Cardiac fibroblast (primary cell): ENCODE measurements around the gene PIN4.

Experiments used
- DNase-seq, 2 donors: peaks; one replicate each; pipeline versions ENCODE4 v3.0.0 to v3.0.0-alpha.2; 2010; ENCODE audit warnings: low read depth in 2 of 2
- H3K4me3 ChIP-seq, 2 donors: replicated peaks in 1 of 2; 1 replicate in 1 of 2; 2 replicates in 1 of 2; pipeline ENCODE4 v1.5.1; 2011; ENCODE audit warnings: low read depth in 2 of 2, low read length in 2 of 2, mild to moderate bottlenecking in 2 of 2, moderate library complexity in 1 of 2
- TF ChIP-seq, protein P1 (sequence below): IDR thresholded peaks from one replicate; pipeline ENCODE4 v1.5.1; 2011; ENCODE audit warnings: low read depth, mild to moderate bottlenecking, low read length, inconsistent platforms

PIN4 gene

DNA sequence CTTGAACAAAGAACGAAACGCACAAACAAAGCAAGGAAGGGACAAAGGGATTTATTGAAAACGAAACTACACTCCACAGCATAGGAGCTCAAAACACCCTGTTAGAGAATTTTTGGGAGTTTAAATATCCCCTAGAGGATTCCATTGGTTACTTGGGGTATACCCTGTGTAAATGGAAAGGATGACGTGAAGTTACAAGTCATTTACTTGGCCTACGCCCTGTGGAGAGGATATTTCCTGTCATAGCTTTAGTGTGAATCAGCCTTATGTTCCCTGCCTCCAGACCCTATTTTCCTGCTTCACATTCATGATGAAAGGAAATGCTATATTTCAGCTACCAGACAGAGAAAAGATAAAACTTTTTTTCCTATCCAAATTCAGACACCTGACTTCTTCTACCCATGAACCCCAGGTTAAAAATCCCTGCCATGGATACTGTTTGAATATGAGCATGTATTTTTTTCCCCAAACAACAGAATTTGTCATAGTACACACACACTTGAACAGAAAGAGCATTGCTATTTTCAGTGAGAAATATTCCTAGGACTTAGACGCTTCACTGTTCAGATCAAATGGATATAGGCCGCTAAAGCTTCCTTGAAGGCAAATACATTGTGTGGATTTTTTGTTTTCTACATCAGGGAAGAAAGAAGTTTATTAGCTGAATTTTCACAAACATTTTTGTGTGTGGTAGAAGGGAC, 20.4 kb downstream of the PIN4 start:
- peak; percentile 73 to 91 for DNase-seq
- H3K4me3 ChIP-seq, result no peak overlapping the region
- TF ChIP-seq, protein P1, sequence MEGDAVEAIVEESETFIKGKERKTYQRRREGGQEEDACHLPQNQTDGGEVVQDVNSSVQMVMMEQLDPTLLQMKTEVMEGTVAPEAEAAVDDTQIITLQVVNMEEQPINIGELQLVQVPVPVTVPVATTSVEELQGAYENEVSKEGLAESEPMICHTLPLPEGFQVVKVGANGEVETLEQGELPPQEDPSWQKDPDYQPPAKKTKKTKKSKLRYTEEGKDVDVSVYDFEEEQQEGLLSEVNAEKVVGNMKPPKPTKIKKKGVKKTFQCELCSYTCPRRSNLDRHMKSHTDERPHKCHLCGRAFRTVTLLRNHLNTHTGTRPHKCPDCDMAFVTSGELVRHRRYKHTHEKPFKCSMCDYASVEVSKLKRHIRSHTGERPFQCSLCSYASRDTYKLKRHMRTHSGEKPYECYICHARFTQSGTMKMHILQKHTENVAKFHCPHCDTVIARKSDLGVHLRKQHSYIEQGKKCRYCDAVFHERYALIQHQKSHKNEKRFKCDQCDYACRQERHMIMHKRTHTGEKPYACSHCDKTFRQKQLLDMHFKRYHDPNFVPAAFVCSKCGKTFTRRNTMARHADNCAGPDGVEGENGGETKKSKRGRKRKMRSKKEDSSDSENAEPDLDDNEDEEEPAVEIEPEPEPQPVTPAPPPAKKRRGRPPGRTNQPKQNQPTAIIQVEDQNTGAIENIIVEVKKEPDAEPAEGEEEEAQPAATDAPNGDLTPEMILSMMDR, result no peak

DNA sequence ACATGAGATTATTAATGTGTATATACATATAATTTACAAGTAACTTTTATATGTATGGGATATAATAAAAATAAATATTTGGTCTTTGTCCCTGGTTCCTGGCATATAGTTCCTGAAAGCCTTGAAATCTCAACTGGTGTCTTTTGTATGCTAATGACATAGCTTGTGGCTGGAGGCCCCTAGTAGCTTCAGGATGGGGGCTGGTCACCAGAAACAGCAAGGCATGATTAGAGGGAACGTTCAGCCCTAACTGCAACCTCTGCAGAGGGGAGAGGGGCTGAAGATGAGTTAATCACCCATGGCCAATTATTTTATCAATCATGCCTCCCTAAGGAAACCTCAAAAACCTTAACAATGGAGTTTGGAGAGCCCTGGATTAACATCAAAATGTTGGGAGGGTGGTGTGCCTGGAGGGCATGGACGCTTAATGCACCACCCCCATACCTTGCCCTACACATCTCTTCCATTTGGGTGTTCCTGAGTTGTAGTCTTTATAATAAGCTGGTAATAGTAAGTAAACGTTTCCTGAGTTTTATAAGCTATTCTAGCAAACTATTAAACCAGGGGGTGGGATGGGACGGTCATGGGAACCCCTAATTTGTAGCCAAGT, 21.3 kb downstream of the PIN4 start:
- H3K4me3 ChIP-seq, result no peak overlapping the region
- DNase-seq, result no peak
- TF ChIP-seq, protein P1, result no peak

DNA sequence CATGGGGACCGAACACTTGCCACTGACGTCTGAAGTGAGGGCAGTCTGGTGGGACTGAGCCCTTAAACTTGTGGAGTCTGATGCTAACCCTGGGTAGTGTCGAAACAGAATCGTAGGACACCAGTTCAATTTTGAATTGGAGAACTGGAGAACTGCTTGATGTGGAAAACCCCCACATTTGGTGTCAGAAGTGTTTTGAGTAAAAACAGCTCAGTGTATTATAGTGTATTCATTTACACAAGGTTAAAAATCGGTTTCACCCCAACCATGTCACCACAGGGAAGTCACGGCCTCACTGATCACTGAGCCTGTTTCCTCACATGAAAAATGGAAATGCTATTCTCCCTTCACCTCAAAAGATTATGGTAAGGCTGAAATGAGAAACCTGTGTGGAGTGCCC, 21.9 kb downstream of the PIN4 start:
- no peak for DNase-seq
- TF ChIP-seq, protein P1, result no peak
- H3K4me3 ChIP-seq, result no peak overlapping the region

DNA sequence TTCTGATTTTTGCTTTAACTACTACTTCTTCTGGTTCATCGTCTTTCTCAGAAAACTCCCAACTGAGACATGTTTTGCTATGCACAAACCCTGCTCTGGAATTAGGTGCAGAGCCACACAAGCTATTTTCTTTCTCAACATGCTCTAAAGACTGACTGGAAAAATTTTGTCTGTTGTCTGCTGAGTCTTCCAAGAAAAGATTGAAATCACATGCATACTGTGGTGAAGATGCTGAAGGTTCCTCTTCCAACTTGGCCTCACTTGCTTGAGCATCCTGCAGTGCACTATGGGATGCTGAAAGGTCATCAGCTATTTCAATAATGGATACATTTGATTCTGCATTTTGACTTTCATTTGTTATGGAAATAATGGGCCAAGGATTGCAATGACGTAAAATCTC, 24.1 kb downstream of the PIN4 start:
- no peak for DNase-seq
- TF ChIP-seq, protein P1, result no peak
- no peak overlapping the region for H3K4me3 ChIP-seq

DNA sequence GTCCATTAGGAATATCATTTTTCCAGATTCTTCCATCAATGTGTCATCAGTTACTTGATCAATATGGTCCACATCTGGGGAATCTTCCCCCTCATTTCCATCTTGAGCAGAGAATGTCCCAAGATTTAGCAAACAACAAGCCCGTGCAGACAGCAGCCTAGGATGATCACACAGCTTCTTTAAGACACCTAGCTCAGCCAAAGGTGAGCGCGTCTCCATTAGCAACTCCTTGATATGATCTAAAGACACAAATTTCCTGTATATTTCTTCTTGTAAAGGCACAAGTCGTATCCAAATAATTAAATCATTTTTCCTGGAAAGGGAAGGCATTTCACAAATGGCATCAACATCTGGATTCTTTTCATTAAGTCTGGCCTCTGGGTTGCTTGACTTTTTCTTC, 25.8 kb downstream of the PIN4 start:
- TF ChIP-seq, protein P1, result no peak
- no peak overlapping the region for H3K4me3 ChIP-seq
- DNase-seq, result no peak

DNA sequence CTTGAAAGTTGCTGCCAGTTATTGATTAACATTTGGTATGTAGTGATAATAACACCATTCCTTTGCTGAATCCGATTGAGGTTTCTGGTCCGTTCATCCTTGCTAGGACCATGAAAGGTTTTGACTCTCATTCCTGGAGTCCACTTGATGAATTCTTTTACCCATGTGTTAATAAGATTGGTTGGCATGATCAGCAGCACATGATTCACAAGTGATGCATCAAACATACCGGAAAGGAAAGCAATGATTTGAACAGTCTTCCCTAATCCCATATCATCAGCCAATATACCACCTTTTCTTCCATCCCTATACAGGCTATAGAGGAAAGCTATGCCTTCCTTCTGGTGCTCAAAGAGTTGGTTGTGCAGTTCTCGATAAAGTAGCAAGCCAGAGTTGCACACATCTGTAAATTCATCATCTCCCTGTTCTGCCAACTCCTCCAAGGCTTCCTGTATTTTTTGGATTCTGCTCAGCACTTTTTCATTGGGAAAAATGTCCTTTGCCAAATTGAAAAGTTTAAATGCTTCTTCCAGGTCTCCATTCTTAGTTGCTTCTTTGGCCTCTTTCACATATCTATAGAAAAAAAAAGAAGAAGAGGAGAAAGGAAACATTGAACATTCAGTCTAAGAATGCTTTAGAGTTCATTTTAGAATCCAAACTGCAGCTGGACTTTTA, 26.7 kb downstream of the PIN4 start:
- TF ChIP-seq, protein P1, result no peak
- no peak overlapping the region for H3K4me3 ChIP-seq
- peak; percentile 2 to 9 for DNase-seq
